GM12878 (cell line): ENCODE data around the gene PRIM1. TPM values are rescaled to one million over a fixed set of nuclear protein-coding genes. Genes with fewer than 3 reads are reported as not detected.
A peak's percentile ranks its signal among the peaks of the same experiment; 100 is the strongest.

Experiments used
- ATAC-seq: fragments of 200-7000 bp; cut with Tn5 transposase; 3 replicates; pipeline ENCODE4 v1.9.1; 2020; ENCODE audit warnings: mild to moderate bottlenecking, moderate library complexity
- BruUV-seq: library from RNA; stranded (reverse); fragments of 400-500 nt; replicated peaks from 2 replicates; lab custom pipeline; 2021; lab: Mats Ljungman, UMichigan
- CTCF ChIA-PET: fragments of 300-600 bp; sonication (Branson Sonifier 250); formaldehyde crosslinking; extraction: SDS; loops from one replicate; lab custom pipeline; 2021; ENCODE audit warnings: inconsistent platforms; lab: Yijun Ruan, JAX
- POLR2A ChIA-PET: fragments of 350-600 bp; formaldehyde crosslinking; extraction: SDS; loops from one replicate; lab custom pipeline; 2021; ENCODE audit warnings: inconsistent platforms; lab: Charles Lee
- RAD21 ChIA-PET: fragments of 300-600 bp; sonication (Branson Sonifier 250); formaldehyde crosslinking; loops from one replicate; lab custom pipeline; 2023; ENCODE audit warnings: antibody characterized with exemption; ENCODE audit not compliant: unreplicated experiment; lab: Charles Lee
- SMC1A ChIA-PET: fragments of 300-600 bp; sonication (Branson Sonifier 250); formaldehyde crosslinking; loops from one replicate; lab custom pipeline; 2023; ENCODE audit not compliant: unreplicated experiment, uncharacterized antibody; lab: Charles Lee
- DNase-seq: peaks from one replicate; pipeline ENCODE4 v3.0.0-alpha.2; 2011; ENCODE audit warnings: low read depth, low spot score
- FAIRE-seq: peaks from 3 replicates; lab custom pipeline; 2011; peaks lifted over from hg19 to GRCh38; lab: Jason Lieb, UNC
- H2AFZ ChIP-seq: 2 replicates; pipeline ENCODE4 v1.6.0; 2011; ENCODE audit warnings: low read depth, low read length, control low read depth; ENCODE audit not compliant: control insufficient read depth
- H3K27ac ChIP-seq: 2 replicates; pipeline ENCODE4 v1.5.1; 2011; ENCODE audit warnings: control low read depth; ENCODE audit not compliant: control insufficient read depth, insufficient read depth
- H3K27me3 ChIP-seq, 2 experiments: replicated peaks in 1 of 2; 2 replicates each; pipeline versions ENCODE4 v1.6.0 to v1.6.1; 2011; ENCODE audit warnings: low read length in 1 of 2; ENCODE audit not compliant: control insufficient read depth in 2 of 2, insufficient read depth in 2 of 2
- H3K36me3 ChIP-seq, 2 experiments: 2 replicates each; pipeline ENCODE4 v1.5.1; 2011; ENCODE audit warnings: low read length in 1 of 2; ENCODE audit not compliant: control insufficient read depth in 2 of 2, insufficient read depth in 2 of 2
- H3K4me1 ChIP-seq: 2 replicates; pipeline ENCODE4 v1.6.1; 2011; ENCODE audit warnings: mild to moderate bottlenecking, low read length, moderate library complexity, mixed read lengths; ENCODE audit not compliant: control insufficient read depth, insufficient read depth
- H3K4me2 ChIP-seq: 2 replicates; pipeline ENCODE4 v1.6.0; 2011; ENCODE audit warnings: control low read depth; ENCODE audit not compliant: control insufficient read depth, insufficient read depth
- H3K4me3 ChIP-seq: fragments of 200-600 bp; sonication (generic); 2 replicates; pipeline ENCODE4 v1.5.1; 2016
- H3K79me2 ChIP-seq: 2 replicates; pipeline ENCODE4 v1.6.0; 2011; ENCODE audit warnings: low read length; ENCODE audit not compliant: control insufficient read depth, insufficient read depth
- H3K9ac ChIP-seq: 2 replicates; pipeline ENCODE4 v1.8.0; 2011; ENCODE audit warnings: low read length, control low read depth, mixed read lengths; ENCODE audit not compliant: control insufficient read depth, insufficient read depth
- H3K9me3 ChIP-seq: replicated peaks from 3 replicates; pipeline ENCODE4 v1.5.1; 2011; ENCODE audit warnings: mild to moderate bottlenecking, low read length; ENCODE audit not compliant: control insufficient read depth, insufficient read depth
- H4K20me1 ChIP-seq: 2 replicates; pipeline ENCODE4 v1.6.0; 2011; ENCODE audit not compliant: control insufficient read depth, insufficient read depth
- ATF2 ChIP-seq: IDR thresholded peaks from 2 replicates; pipeline ENCODE4 v1.6.1; 2012; ENCODE audit warnings: low read length, inconsistent platforms
- BACH1 ChIP-seq: fragments of 450-650 bp; IDR thresholded peaks from 2 replicates; pipeline ENCODE4 v1.6.1; 2017; ENCODE audit warnings: mild to moderate bottlenecking, borderline replicate concordance
- E2F8 ChIP-seq: fragments of 450-650 bp; IDR thresholded peaks from 2 replicates; pipeline ENCODE4 v1.6.1; 2018; ENCODE audit warnings: mild to moderate bottlenecking, low read depth, moderate library complexity; ENCODE audit not compliant: partially characterized antibody
- EED ChIP-seq: sonication (generic); IDR thresholded peaks from 2 replicates; pipeline ENCODE4 v1.6.1; 2016; ENCODE audit warnings: antibody characterized with exemption, low read depth
- FOXM1 ChIP-seq: IDR thresholded peaks from 2 replicates; pipeline ENCODE4 v1.6.1; 2012; ENCODE audit warnings: low read depth, mild to moderate bottlenecking, inconsistent platforms, low read length, moderate library complexity
- LARP7 ChIP-seq: fragments of 450-650 bp; IDR thresholded peaks from 2 replicates; pipeline ENCODE4 v1.6.1; 2017; ENCODE audit warnings: mild to moderate bottlenecking
- MYC ChIP-seq: IDR thresholded peaks from 2 replicates; pipeline ENCODE4 v1.6.1; 2011; ENCODE audit warnings: mild to moderate bottlenecking, low read length, moderate library complexity, inconsistent platforms; ENCODE audit not compliant: insufficient read depth, insufficient replicate concordance, insufficient read length, severe bottlenecking
- PAX5 ChIP-seq: IDR thresholded peaks from 2 replicates; pipeline ENCODE4 v1.6.1; 2011; ENCODE audit warnings: low read depth, low read length, borderline replicate concordance
- PAX8 ChIP-seq: fragments of 450-650 bp; IDR thresholded peaks from 2 replicates; pipeline ENCODE4 v1.6.1; 2017; ENCODE audit warnings: mild to moderate bottlenecking, moderate library complexity
- PKNOX1 ChIP-seq: fragments of 450-650 bp; IDR thresholded peaks from 2 replicates; pipeline ENCODE4 v1.6.1; 2016; ENCODE audit warnings: mild to moderate bottlenecking
- POLR2AphosphoS5 ChIP-seq: IDR thresholded peaks from 2 replicates; pipeline ENCODE4 v1.6.1; 2011; ENCODE audit warnings: mild to moderate bottlenecking, low read length, inconsistent platforms
- SKIL ChIP-seq: fragments of 450-650 bp; IDR thresholded peaks from 2 replicates; pipeline ENCODE4 v1.6.1; 2017; ENCODE audit warnings: mild to moderate bottlenecking, low read depth, inconsistent platforms; ENCODE audit not compliant: poor library complexity, severe bottlenecking
- SP1 ChIP-seq: IDR thresholded peaks from one replicate; pipeline ENCODE4 v1.6.1; 2011; ENCODE audit warnings: low read depth, low read length
- YY1 ChIP-seq: IDR thresholded peaks from 2 replicates; pipeline ENCODE4 v1.6.1; 2011; ENCODE audit warnings: low read depth, mild to moderate bottlenecking, low read length
- ZBED1 ChIP-seq: IDR thresholded peaks from 2 replicates; pipeline ENCODE4 v1.6.1; 2016; ENCODE audit warnings: borderline replicate concordance
- ZNF24 ChIP-seq: fragments of 450-650 bp; IDR thresholded peaks from 2 replicates; pipeline ENCODE4 v1.6.1; 2017; ENCODE audit warnings: antibody characterized with exemption, mild to moderate bottlenecking
- ZZZ3 ChIP-seq: IDR thresholded peaks from 2 replicates; pipeline ENCODE4 v1.6.1; 2011; ENCODE audit warnings: low read depth; ENCODE audit not compliant: control insufficient read depth, insufficient read length
- WGBS: methylation state at CpG from one replicate; pipeline ENCODE4 v1.1.6; 2016; ENCODE audit warnings: low lambda C conversion rate; ENCODE audit not compliant: insufficient replicate concordance, insufficient coverage; ENCODE audit errors: missing lambda C conversion rate; 5-methylcytosine and 5-hydroxymethylcytosine counted together
- in situ Hi-C: fragments of 300-500 bp; cut with MboI; formaldehyde crosslinking; loops from 9 replicates; pipeline ENCODE4 v1.14.3; 2018; ENCODE audit warnings: mixed read lengths
- intact Hi-C: fragments of 100-400 bp; cut with micrococcal nuclease; formaldehyde crosslinking; loops from one replicate; pipeline ENCODE4 v1.14.2; 2022; ENCODE audit not compliant: unreplicated experiment
- polyA plus RNA-seq, 11 experiments: library from polyadenylated mRNA; depleted of rRNA in 4 of 11; unstranded in 6 of 11; stranded (reverse) in 5 of 11; fragments of >200 nt; fragmentation: Nextera tagmentation in 4 of 11; fragmentation: Illumina TruSeq in 1 of 11; extraction: Ambion mirVana in 4 of 11; extraction: Trizol in 1 of 11; gene quantifications; 1 replicate in 1 of 11; 2 replicates in 10 of 11; pipeline versions ENCODE4 v1.2.1 to v1.2.3, GENCODE V29; 2011 to 2016; ENCODE audit warnings: inconsistent platforms in 2 of 11, missing spikeins in 2 of 11, low read depth in 1 of 11
- total RNA-seq, 4 experiments: library from RNA; depleted of rRNA in 3 of 4; stranded (reverse); fragments of >200 nt in 3 of 4; fragmentation: Illumina TruSeq in 1 of 4; extraction: Trizol in 1 of 4; gene quantifications; 2 replicates each; pipeline versions ENCODE4 v1.2.1 to v1.2.3, GENCODE V29; 2013 to 2021

PRIM1 gene
- total and polyA plus RNA-seq, 10 of the 15 experiments (the other 5 are each of a cell fraction or from before 2014, with no cell fraction given), result 27.1 to 70.6 (median 55.7) TPM

GRCh38 chr12:56725723-56726102 is 26.4 kb downstream of the PRIM1 start:
- Histone ChIP-seq H3K9me3 (no peaks in the 10 kb centered on the region), H3K27me3 (no peaks in the 10 kb centered on the region), H3K4me1 (peaks cover 25% of the 10 kb centered on the region), H4K20me1 (peaks cover 9% of the 10 kb centered on the region), H3K9ac (peak overlapping the region; percentile 99), H3K36me3 (peaks cover 4 to 28% of the 10 kb centered on the region in 2 experiments), H3K27ac (peak overlapping the region; percentile 93), H3K4me3 (peak overlapping the region; percentile 97), H3K4me2 (peak overlapping the region; percentile 78), H2AFZ (peak overlapping the region; percentile 71), H3K79me2 (peaks cover 45% of the 10 kb centered on the region)
- ATAC-seq, result no peak
- POLR2A ChIA-PET, result interaction anchor here (0.5 to 2.6 kb wide), 24 partner anchors 9 to 798 kb away, joined by 3 to 26 read pairs (median 5); partner anchors contain the start of genes ATP5F1B, PRIM1, PTGES3 and PYM1
- RAD21 ChIA-PET, result interaction anchor here (0.7 to 2.6 kb wide), 15 partner anchors 12 to 386 kb away, joined by 3 to 19 read pairs (median 5); partner anchors contain the start of genes PTGES3 and STAT6
- SMC1A ChIA-PET, result interaction anchor here (0.5 to 3.4 kb wide), 16 partner anchors 9 to 519 kb away, joined by 3 to 11 read pairs (median 4); partner anchors contain the start of genes PTGES3 and STAT6
- CTCF ChIA-PET, result interaction anchor here (0.7 to 1.8 kb wide), 9 partner anchors 38 to 386 kb away, joined by 3 to 14 read pairs (median 4); partner anchors contain the start of genes HSD17B6 and STAT6
- WGBS, result 12% methylated on average over 7 of the region's 7 CpGs
- in situ Hi-C loops, result no loop called here
- no peak for DNase-seq
- intact Hi-C loops, result loop anchor here (1.0 to 2.0 kb wide), 3 partner anchors 27 to 89 kb away; partner anchors contain the start of genes PRIM1 and PTGES3
- FAIRE-seq, result no peak
- BruUV-seq, result TSS peak; percentile 98
- TF ChIP-seq POLR2AphosphoS5 (no peak), BACH1 (no peak), ZZZ3 (no peak), PKNOX1 (no peak), PAX5 (no peak), E2F8 (no peak), ZBED1 (0 out of 2 replicates have a peak, but pooled peaks have one; percentile 26), FOXM1 (no peak), PAX8 (peak; percentile 67; the same call in 1 of the 2 replicates), ZNF24 (no peak), ATF2 (no peak), SP1 (no peak), MYC (no peak), EED (no peak), LARP7 (no peak), YY1 (no peak), SKIL (no peak)
